DLD1 (cell line): ENCODE measurements around the gene NAGPA.
"Not testable (repeated sequence)": the region's sequence is repeated elsewhere in the genome, so short reads cannot be mapped to it uniquely, and the experiment has no call there.

ENCODE experiments used
- in situ Hi-C: cut with HindIII; loops from 2 replicates; pipeline ENCODE4 v1.10.0; 2017; ENCODE audit warnings: low sequenced_read_pairs

The NAGPA gene

GRCh38 chr16:5033256-5034166 lies at the start of gene NAGPA:
Gene NAGPA, minus strand, starts transcription at chr16:5033935. Its CDS starts 21 bp downstream, at chr16:5033914.
- in situ Hi-C loops: loop anchor here (25.0 kb wide), 1 partner anchor 521 kb away; no protein-coding TSS in a partner anchor

- in situ Hi-C loops: not testable (repeated sequence)
Observed at GRCh38 chr16:5080996-5081395, 47.3 kb upstream of the NAGPA start.

GRCh38 chr16:5080461-5080860 lies 46.7 kb upstream of the NAGPA start:
- in situ Hi-C loops: not testable (repeated sequence)

GRCh38 chr16:5078626-5079025 lies 44.9 kb upstream of the NAGPA start:
- in situ Hi-C loops: no loop called here

GRCh38 chr16:5077304-5077703 lies 43.6 kb upstream of the NAGPA start:
- in situ Hi-C loops: no loop called here

GRCh38 chr16:5075637-5076036 lies 41.9 kb upstream of the NAGPA start:
- in situ Hi-C loops: no loop called here

GRCh38 chr16:5073771-5074170 lies 40.0 kb upstream of the NAGPA start:
- in situ Hi-C loops: not testable (repeated sequence)

- in situ Hi-C loops: no loop called here
Observed at GRCh38 chr16:5073279-5073629, 39.5 kb upstream of the NAGPA start.

- in situ Hi-C loops: no loop called here
Observed at GRCh38 chr16:5072334-5073278, 38.9 kb upstream of the NAGPA start.

GRCh38 chr16:5071681-5072333 lies 38.1 kb upstream of the NAGPA start, which contains the start of gene ALG1:
Gene ALG1, plus strand, starts transcription at chr16:5071843. Its CDS starts 7 bp downstream, at chr16:5071850.
- in situ Hi-C loops: no loop called here

GRCh38 chr16:5071341-5071680 lies 37.6 kb upstream of the NAGPA start:
- in situ Hi-C loops: no loop called here

GRCh38 chr16:5070431-5071186 lies 36.9 kb upstream of the NAGPA start:
- in situ Hi-C loops: no loop called here

- in situ Hi-C loops: no loop called here
Observed at GRCh38 chr16:5069854-5070253, 36.1 kb upstream of the NAGPA start.

GRCh38 chr16:5069048-5069447 lies 35.3 kb upstream of the NAGPA start:
- in situ Hi-C loops: no loop called here

- in situ Hi-C loops: no loop called here
Observed at GRCh38 chr16:5066511-5066910, 32.8 kb upstream of the NAGPA start.

GRCh38 chr16:5065813-5066212 lies 32.1 kb upstream of the NAGPA start, which contains the start of gene C16orf89:
Gene C16orf89, minus strand, starts transcription at chr16:5065956. Its CDS starts 48 bp downstream, at chr16:5065908.
- in situ Hi-C loops: no loop called here

GRCh38 chr16:5065326-5065725 lies 31.6 kb upstream of the NAGPA start:
- in situ Hi-C loops: no loop called here

GRCh38 chr16:5064915-5065314 lies 31.2 kb upstream of the NAGPA start:
- in situ Hi-C loops: no loop called here

- in situ Hi-C loops: no loop called here
Observed at GRCh38 chr16:5062790-5063765, 29.3 kb upstream of the NAGPA start.
